ENCODE data around the gene ARHGAP45.
A peak's percentile ranks its signal among the peaks of the same experiment; 100 is the strongest.

Gene ARHGAP45

GRCh38 chr19:1085676-1086442, 18.9 kb downstream of the ARHGAP45 start:
- FAIRE-seq = no peak

DNA sequence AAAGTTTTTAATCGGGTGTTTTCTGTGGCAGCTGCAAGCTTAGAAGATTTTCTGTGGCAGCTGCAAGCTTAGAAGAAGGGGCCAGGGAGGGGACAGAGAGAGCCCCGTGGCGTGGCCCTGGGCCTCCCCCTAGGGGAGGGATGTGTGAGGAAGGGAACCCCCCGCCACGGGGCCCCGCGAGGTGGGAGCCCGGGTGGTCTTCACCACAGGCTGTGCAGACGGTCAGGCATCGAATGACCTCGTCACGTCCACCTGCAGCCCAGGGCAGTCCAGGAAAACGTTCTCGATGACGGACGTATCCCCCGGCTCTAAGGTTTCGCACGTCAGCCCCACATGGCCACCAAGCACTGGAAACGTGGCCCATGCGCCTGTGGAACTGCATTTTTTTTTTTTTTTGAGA, 19.6 kb downstream of the ARHGAP45 start:
- FAIRE-seq = no peak

More at GRCh38 chr19:1085676-1086442, 18.9 kb downstream of the ARHGAP45 start:
- no peak for DNase-seq (ENCODE audit: low spot score)

GRCh38 chr19:1087813-1088415, 20.9 kb downstream of the ARHGAP45 start:
- no peak for DNase-seq (ENCODE audit: low spot score)
- FAIRE-seq = no peak

More for the DNA sequence above, 19.6 kb downstream of the ARHGAP45 start:
- no peak for DNase-seq (ENCODE audit: low spot score)

GRCh38 chr19:1088416-1089010, 21.5 kb downstream of the ARHGAP45 start:
- FAIRE-seq = no peak
- DNase-seq (ENCODE audit: low spot score) = no peak

DNA sequence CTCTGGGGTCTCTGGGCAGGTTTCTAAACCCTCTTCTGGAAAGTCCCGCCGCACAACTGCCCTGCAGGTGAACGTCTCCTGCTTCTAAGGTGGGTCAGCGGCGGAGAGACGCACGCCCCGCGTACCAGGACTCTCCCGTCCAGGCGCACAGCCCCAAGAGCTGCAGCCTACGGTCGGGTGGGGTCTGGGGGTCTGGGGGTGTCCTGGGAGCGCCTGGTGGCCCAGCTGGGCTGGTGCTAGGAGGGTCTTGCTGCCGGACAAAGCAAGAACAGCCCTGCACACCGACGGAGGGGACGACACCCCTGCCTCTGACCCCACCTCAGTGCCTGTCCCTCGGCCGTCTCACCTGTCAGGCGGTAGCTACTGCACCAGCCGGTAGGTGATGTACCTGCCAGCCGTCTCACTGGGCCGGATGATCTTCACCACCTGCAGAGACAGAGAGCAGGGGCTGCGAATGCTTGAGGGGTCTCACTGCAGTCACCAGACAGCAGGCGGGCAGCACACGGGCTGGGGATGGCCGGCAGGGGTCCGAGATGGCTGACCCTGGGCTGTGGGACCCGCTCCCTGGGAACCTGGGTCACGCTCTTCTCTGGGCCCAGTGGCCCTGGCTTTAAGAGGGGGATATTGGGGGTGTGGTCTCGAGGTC, 22.3 kb downstream of the ARHGAP45 start:
- FAIRE-seq (no peak), DNase-seq (ENCODE audit: low spot score) (no peak)

- no peak for FAIRE-seq
- DNase-seq (ENCODE audit: low spot score) = no peak
Observed at GRCh38 chr19:1089891-1090290, 22.9 kb downstream of the ARHGAP45 start.

GRCh38 chr19:1090731-1091543, 24.0 kb downstream of the ARHGAP45 start:
- DNase-seq (ENCODE audit: low spot score) (no peak), FAIRE-seq (no peak)

- no peak for DNase-seq (ENCODE audit: low spot score)
- no peak for FAIRE-seq
Observed at GRCh38 chr19:1091544-1092175, 24.7 kb downstream of the ARHGAP45 start.

DNA sequence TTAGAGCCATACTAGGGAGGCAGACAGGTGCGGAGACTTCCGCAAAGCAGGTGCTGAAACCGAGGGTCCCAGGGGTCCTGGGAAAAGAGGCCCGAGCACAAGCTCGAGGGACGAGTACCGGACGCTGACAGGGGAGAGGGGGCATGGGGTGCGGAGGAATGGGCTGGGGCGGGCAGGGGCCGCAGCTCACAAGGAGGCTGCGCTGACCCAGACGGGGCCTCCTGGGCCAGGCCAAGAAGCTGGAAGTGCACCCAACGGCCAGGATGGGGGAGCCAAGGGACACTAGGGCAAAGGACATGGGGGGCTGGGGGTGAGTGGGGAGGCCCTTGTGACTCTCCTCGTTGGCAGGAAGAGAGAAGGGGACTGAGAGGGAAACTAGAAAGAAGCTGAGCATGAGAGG, 26.4 kb downstream of the ARHGAP45 start:
- no peak for DNase-seq (ENCODE audit: low spot score)
- FAIRE-seq = no peak

DNA sequence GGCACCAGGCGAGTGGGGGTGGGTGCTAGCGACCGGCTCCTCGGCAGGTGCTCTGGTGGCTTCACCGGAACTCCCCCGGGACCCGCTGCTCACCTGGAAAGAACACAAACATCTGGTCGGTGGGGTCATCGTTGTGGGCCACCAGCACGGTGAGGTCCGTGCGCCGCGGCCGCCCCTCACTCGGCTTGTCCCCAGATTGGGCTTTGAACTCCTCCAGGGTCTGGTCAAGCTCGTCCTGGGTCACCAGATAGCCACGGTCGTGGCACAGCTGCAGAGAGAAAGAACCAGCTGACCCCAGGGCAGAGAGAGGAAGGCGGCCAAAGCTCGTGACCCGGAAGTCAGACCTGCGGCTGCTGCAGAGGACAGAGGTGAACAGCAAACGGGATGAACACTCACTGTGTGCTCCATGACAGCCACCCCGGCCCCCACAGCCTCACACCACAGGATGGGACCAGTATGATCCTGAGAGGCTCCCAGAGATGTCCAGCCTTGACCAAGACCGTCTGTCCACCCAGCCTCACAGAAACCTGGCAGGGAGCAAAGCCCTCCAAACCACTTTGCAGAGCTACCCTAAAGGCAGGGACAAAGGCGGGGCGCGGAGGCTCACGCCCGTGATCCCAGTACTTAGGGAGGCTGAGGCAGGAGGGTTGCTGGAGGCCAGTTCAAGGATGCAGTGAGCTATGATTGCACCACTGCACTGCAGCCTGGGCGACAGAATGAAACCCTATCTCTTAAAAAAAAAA, 27.0 kb downstream of the ARHGAP45 start:
- FAIRE-seq (no peak), DNase-seq (ENCODE audit: low spot score) (no peak)

- DNase-seq (ENCODE audit: low spot score) = no peak
- no peak for FAIRE-seq
Observed at GRCh38 chr19:1094655-1094977, 27.6 kb downstream of the ARHGAP45 start.

DNA sequence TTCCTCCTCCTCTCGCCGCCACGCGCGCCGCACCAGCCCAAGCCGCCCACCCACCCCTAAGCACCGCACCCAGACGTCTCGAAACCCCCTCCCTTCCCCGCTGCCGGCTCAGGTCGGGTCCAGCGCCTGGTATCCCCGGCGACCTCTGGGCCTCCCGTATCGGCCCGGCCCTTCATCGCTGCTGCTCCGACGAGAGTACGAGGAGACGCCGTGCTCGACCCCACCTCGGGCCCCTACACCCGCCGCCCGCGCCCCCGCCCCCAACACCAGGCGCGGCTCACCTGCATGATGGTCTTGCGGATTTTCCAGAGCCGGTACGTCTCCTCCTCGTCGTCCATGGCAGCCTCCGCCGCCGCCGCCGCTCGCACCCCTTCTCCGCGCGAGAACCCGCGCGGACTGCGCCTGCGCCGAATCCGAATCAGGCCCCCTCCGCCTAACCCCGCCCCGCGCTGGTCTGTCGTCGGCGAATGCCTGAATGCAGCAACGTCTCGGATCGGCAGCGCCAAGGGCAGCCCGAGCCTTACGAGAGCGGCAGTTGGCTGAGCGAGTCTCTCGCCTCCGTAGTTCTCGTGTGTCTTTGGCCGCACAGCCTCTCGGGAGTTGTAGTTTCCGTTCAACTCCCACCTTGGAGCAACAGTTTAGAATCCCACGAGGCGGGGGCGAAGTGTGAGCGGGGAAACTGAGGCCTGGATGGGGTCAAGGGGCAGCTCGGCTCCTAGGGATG, 28.2 kb downstream of the ARHGAP45 start, which contains the start of gene POLR2E:
Gene POLR2E (minus strand): TSS at position 398 of the 724 bp plus-strand sequence. CDS start 60 bp downstream, at position 338.
- FAIRE-seq = peak; percentile 48
- peak; percentile 93 for DNase-seq (ENCODE audit: low spot score)

DNA sequence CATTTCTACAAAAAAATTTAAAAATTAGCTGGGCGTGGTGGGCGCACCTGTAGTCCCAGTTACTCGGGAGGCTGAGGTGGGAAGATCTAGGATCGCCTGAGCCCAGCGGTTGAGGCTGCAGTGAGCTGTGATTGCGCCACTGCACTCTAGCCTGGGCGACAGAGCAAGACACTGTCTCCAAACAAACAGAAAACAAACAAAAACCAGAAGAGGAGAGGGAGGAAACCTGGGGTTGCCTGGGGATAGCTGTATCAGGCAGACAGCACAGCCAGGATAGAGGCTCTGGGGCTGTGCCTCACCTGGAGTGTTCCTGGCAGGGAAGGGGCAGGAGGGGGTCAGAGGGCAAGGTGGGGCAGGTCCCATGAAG, 30.8 kb downstream of the ARHGAP45 start:
- no peak for FAIRE-seq
- DNase-seq (ENCODE audit: low spot score) = no peak

DNA sequence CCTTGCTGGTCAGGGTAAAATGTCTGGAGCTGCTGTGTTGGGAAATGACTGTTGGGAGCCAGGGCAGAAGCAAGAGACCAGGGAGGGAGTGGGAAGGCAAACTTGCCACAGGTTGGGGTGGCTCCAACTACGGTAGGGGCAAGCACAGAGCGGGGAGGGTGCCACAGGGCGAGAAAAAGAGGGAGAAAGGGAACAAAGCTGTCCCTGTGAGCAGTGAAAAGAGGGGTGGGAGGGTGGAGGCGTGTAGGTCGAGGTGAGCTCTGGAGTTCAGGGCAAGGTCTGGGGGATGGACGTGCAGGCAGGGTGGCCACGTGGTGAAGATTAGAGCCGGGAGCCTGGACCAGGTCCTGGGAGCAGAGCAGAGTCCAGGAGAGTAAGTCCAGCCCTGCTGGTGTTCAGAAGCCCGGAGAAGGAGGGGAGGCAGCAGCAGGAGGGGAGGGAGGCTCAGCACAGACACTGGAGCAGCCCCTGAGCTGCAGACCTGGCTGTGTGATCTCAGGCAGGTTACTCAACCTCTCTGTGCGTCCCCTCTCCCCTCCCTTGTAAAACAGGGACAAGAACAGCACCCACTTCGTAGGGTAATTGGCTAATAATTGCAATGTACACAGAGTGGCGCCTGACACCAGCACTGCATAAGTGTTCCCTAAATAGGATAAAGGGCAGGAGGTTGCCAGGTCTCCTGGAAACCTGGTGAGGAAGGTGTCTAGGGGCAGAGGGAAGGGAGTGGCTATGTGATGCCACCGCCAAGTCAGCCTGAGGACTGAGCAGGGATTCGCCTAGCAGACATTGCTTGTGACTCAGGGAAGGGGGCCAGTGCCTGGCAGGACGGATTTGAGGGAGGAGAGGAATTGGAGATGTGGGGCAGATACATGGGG, 31.4 kb downstream of the ARHGAP45 start:
- FAIRE-seq (no peak), DNase-seq (ENCODE audit: low spot score) (no peak)

GRCh38 chr19:1101337-1101698, 34.4 kb downstream of the ARHGAP45 start:
- FAIRE-seq = no peak
- no peak for DNase-seq (ENCODE audit: low spot score)

DNA sequence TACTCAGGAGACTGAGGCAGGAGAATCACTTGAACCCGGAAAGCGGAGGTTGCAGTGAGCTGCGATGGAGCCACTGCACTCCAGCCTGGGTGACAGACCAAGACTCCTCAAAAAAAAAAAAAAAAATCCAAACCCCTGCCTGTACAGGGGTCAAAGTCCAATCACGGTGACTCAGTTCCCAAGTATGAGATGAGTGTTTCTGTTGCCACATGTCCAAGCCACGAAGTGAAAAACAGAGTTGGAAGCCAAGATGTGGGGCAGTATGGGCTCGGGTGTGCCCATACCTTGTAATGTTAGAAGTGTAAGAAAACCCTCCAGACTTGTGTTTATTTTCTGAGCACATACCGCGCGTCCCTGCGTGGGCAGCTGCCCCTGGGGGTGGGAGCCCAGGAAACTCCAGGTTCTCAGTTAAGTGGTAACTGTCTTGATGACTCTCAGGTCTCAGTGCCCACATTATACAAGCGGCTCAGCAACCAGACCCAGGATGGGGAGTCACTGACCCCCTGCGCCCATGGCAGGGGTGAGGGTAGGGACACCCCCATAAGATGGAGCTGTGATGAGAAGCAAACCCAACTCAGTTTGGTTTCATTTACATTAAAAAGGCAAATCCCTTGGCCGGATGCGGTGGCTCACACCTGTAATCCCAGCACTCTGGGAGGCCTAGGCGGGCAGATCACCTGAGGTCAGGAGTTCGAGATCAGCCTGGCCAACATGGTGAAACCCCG, 35.6 kb downstream of the ARHGAP45 start:
- DNase-seq (ENCODE audit: low spot score) = peak; percentile 70
- no peak for FAIRE-seq

DNA sequence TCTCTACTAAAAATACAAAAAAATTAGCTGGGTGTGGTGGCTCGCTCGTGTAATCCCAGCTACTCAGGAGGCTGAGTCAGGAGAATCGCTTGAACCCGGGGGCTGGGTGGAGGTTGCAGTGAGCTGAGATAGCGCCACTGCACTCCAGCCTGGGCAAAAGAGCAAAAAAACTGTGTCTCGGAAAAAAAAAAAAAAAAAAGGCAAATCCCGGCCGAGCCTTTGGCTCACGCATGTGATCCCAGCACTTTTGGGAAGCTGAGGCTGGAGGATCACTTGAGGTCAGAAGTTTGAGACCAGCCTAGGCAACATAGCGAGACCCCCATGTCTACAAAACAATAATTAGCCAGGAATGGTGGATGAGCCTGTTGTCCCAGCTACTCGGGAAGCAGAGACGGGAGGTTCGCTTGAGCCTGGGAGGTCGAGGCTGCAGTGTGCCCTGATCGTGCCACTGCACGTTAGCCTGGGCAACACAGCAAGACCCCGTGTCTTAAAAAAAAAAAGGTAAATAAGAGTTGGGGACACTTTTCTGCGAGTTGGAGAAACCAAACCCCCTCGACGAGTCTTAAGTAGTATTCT, 36.3 kb downstream of the ARHGAP45 start:
- DNase-seq (ENCODE audit: low spot score) (no peak), FAIRE-seq (no peak)

Data from urothelium cell line (cell line).